GM23248 (cell line): Measurements from ENCODE around the gene DDX23.

Source experiments
- EZH2 ChIP-seq: fragments of 200-600 bp; sonication (generic); IDR thresholded peaks from 2 replicates; pipeline ENCODE4 v1.6.1; 2018; ENCODE audit warnings: antibody characterized with exemption, mild to moderate bottlenecking; ENCODE audit not compliant: insufficient read depth, poor library complexity, severe bottlenecking
- EZH2phosphoT487 ChIP-seq: fragments of 200-600 bp; sonication (generic); IDR thresholded peaks from 2 replicates; pipeline ENCODE4 v1.6.1; 2018; ENCODE audit warnings: antibody characterized with exemption, moderate library complexity, mild to moderate bottlenecking, low read depth; ENCODE audit not compliant: insufficient read depth

GRCh38 chr12:48780381-48781025 is 71.5 kb downstream of the DDX23 start:
- no peak for TF ChIP-seq EZH2phosphoT487
- no peak for TF ChIP-seq EZH2
